K562 (cell line): Measurements from ENCODE around the gene STX2. TPM values are rescaled to one million over a fixed set of nuclear protein-coding genes. Genes with fewer than 3 reads are reported as not detected.

Source experiments
- BDP1 ChIP-seq: IDR thresholded peaks from 3 replicates; pipeline ENCODE4 v1.6.1; 2011; ENCODE audit not compliant: insufficient read length, insufficient read depth
- DACH1 ChIP-seq: fragments of 450-650 bp; IDR thresholded peaks from 2 replicates; pipeline ENCODE4 v1.6.1; 2018; ENCODE audit not compliant: partially characterized antibody
- DDX20 ChIP-seq: fragments of 450-650 bp; IDR thresholded peaks from 2 replicates; pipeline ENCODE4 v1.6.1; 2016; ENCODE audit warnings: missing genetic modification characterization, low read depth, mild to moderate bottlenecking, missing compliant biosample characterization, moderate library complexity
- JUN ChIP-seq, 2 experiments: sonication (generic) in 1 of 2; formaldehyde crosslinking in 1 of 2; IDR thresholded peaks; 2 replicates each; pipeline versions ENCODE4 v1.6.1 to v1.8.0; 2012 to 2022; ENCODE audit warnings: borderline replicate concordance in 2 of 2, mild to moderate bottlenecking in 2 of 2, improper control_type of control experiment in 1 of 2, low read depth in 1 of 2, low read length in 1 of 2, missing genetic modification reagents in 1 of 2
- MYNN ChIP-seq, 2 experiments: sonication (generic); formaldehyde crosslinking in 1 of 2; IDR thresholded peaks; 2 replicates each; pipeline versions ENCODE4 v1.5.0 to v1.6.1; 2016 to 2020; ENCODE audit warnings: antibody characterized with exemption in 1 of 2, missing genetic modification reagents in 1 of 2
- RBM14 ChIP-seq: fragments of 200-400 bp; formaldehyde crosslinking; IDR thresholded peaks from 2 replicates; pipeline ENCODE4 v1.6.1; 2018; ENCODE audit warnings: low read depth, mild to moderate bottlenecking, low read length, moderate library complexity, borderline replicate concordance; ENCODE audit not compliant: insufficient read depth
- SAFB2 ChIP-seq: fragments of 200-400 bp; formaldehyde crosslinking; IDR thresholded peaks from 2 replicates; pipeline ENCODE4 v1.6.1; 2018; ENCODE audit warnings: borderline replicate concordance, low read length, low read depth, moderate library complexity; ENCODE audit not compliant: severe bottlenecking
- TAF9B ChIP-seq: fragments of 450-650 bp; IDR thresholded peaks from 2 replicates; pipeline ENCODE4 v1.6.1; 2018; ENCODE audit warnings: mild to moderate bottlenecking; ENCODE audit not compliant: partially characterized antibody
- YY1 ChIP-seq, 3 experiments: IDR thresholded peaks; 2 replicates each; pipeline ENCODE4 v1.6.1; 2011; ENCODE audit warnings: low read length in 2 of 3, mild to moderate bottlenecking in 2 of 3, moderate library complexity in 2 of 3, borderline replicate concordance in 1 of 3, control low read depth in 1 of 3, low read depth in 1 of 3; ENCODE audit not compliant: insufficient read depth in 3 of 3, insufficient replicate concordance in 2 of 3, control insufficient read depth in 1 of 3, insufficient read length in 1 of 3; ENCODE audit errors: extremely low read depth in 1 of 3
- ZNF23 ChIP-seq: fragments of 250-450 bp; sonication (Bioruptor Pico); IDR thresholded peaks from 2 replicates; pipeline ENCODE4 v1.4.0; 2020; ENCODE audit warnings: mild to moderate bottlenecking
- polyA plus RNA-seq, 8 experiments: library from polyadenylated mRNA; depleted of rRNA in 4 of 8; stranded (reverse) in 5 of 8; unstranded in 3 of 8; fragments of >200 nt; fragmentation: Nextera tagmentation in 2 of 8; fragmentation: Illumina TruSeq in 1 of 8; extraction: Ambion mirVana in 2 of 8; extraction: Trizol in 1 of 8; gene quantifications; 2 replicates each; pipeline versions ENCODE4 v1.2.1 to v1.2.3, GENCODE V29; 2011 to 2014; ENCODE audit warnings: inconsistent platforms in 1 of 8, missing spikeins in 1 of 8
- total RNA-seq, 7 experiments: library from RNA; depleted of rRNA in 6 of 7; stranded (reverse); fragments of >200 nt in 6 of 7; fragmentation: Illumina TruSeq in 2 of 7; extraction: Trizol in 2 of 7; gene quantifications; 2 replicates each; pipeline versions ENCODE4 v1.2.1 to v1.2.3, GENCODE V29; 2011 to 2021; ENCODE audit warnings: low replicate concordance in 1 of 7
- TF ChIP-seq, protein P1 (sequence below): fragments of 450-650 bp; IDR thresholded peaks from 2 replicates; pipeline ENCODE4 v1.7.1; 2018; ENCODE audit warnings: mild to moderate bottlenecking, low read depth; ENCODE audit not compliant: partially characterized antibody
- TF ChIP-seq, protein P2 (sequence below): fragments of 250-450 bp; sonication (Bioruptor Pico); IDR thresholded peaks from 2 replicates; pipeline ENCODE4 v1.5.0; 2022; ENCODE audit warnings: mild to moderate bottlenecking
- TF ChIP-seq, protein P3 (sequence below): IDR thresholded peaks from 2 replicates; pipeline ENCODE4 v1.6.1; 2016; ENCODE audit warnings: missing genetic modification characterization, missing compliant biosample characterization
- TF ChIP-seq, protein P4 (sequence below): fragments of 450-650 bp; conservative IDR thresholded peaks from 2 replicates; pipeline ENCODE4 v1.6.1; 2016; ENCODE audit warnings: missing genetic modification characterization, low read depth, mild to moderate bottlenecking, missing compliant biosample characterization, moderate library complexity

STX2 gene
- total and polyA plus RNA-seq, 9 of the 15 experiments (the other 6 are each of a cell fraction or from before 2014, with no cell fraction given) = 22.2 to 54.6 (median 30.8) TPM

DNA sequence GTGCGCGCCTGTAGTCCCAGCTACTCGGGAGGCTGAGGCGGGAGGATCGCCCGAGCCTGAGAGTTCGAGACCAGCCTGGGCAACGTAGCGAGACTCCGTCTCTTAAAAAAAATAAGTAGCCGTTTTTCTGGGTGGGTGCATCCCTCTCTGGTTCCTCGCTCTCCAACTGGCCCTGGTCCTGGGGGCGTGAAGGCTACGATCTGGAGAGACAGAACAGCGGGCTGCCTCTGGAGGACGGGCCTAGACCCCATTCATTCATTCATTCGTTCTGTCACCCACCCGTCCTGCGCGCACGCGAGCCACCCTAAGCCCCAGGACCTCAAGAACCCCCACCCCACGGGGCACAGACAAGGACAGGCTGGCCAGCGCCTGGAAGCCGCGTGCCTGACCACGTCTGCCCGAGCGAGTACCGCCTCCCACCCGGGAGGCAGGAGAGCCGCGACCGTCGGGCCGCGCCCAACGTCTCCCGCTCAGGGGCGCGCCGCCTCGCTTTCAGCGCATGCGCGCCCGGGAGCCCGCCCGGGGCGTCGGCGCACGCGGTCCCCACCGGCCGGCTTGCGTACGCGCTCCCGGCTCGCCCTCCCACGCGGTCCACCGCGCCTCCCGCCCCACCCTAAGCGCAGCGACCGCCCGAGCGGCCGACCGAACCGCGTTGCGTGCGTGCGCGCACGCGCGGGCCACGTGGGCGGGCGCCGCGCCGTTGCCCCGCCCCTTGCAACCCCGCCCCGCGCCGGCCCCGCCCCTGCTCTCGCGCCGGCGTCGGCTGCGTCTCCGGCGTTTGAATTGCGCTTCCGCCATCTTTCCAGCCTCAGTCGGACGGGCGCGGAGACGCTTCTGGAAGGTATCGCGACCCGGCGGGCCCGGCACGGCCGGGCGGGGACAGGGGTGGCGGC, 32.5 kb upstream of the STX2 start, which contains the start of gene RAN (continued):
- TF ChIP-seq YY1 (IDR thresholded peaks at IDR 0.05; ENCODE audit: borderline replicate concordance in 1 of 3, control insufficient read depth in 1 of 3, extremely low read depth in 1 of 3, insufficient read depth in 3 of 3, insufficient read length in 1 of 3, insufficient replicate concordance in 2 of 3, low read depth in 1 of 3, low read length in 2 of 3) = peak; percentile 43 to 90 (median 83)
- TF ChIP-seq ZNF23 (CRISPR knock-in tag) = no peak
- no peak for TF ChIP-seq DDX20 (tag)
- no peak for TF ChIP-seq DACH1
- TF ChIP-seq, protein P1, sequence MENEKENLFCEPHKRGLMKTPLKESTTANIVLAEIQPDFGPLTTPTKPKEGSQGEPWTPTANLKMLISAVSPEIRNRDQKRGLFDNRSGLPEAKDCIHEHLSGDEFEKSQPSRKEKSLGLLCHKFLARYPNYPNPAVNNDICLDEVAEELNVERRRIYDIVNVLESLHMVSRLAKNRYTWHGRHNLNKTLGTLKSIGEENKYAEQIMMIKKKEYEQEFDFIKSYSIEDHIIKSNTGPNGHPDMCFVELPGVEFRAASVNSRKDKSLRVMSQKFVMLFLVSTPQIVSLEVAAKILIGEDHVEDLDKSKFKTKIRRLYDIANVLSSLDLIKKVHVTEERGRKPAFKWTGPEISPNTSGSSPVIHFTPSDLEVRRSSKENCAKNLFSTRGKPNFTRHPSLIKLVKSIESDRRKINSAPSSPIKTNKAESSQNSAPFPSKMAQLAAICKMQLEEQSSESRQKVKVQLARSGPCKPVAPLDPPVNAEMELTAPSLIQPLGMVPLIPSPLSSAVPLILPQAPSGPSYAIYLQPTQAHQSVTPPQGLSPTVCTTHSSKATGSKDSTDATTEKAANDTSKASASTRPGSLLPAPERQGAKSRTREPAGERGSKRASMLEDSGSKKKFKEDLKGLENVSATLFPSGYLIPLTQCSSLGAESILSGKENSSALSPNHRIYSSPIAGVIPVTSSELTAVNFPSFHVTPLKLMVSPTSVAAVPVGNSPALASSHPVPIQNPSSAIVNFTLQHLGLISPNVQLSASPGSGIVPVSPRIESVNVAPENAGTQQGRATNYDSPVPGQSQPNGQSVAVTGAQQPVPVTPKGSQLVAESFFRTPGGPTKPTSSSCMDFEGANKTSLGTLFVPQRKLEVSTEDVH = no peak
- no peak for TF ChIP-seq BDP1
- no peak for TF ChIP-seq MYNN (IDR thresholded peaks at IDR 0.05)
- no peak for TF ChIP-seq MYNN (CRISPR knock-in tag; IDR thresholded peaks at IDR 0.05)
- no peak for TF ChIP-seq TAF9B
- TF ChIP-seq, protein P2, sequence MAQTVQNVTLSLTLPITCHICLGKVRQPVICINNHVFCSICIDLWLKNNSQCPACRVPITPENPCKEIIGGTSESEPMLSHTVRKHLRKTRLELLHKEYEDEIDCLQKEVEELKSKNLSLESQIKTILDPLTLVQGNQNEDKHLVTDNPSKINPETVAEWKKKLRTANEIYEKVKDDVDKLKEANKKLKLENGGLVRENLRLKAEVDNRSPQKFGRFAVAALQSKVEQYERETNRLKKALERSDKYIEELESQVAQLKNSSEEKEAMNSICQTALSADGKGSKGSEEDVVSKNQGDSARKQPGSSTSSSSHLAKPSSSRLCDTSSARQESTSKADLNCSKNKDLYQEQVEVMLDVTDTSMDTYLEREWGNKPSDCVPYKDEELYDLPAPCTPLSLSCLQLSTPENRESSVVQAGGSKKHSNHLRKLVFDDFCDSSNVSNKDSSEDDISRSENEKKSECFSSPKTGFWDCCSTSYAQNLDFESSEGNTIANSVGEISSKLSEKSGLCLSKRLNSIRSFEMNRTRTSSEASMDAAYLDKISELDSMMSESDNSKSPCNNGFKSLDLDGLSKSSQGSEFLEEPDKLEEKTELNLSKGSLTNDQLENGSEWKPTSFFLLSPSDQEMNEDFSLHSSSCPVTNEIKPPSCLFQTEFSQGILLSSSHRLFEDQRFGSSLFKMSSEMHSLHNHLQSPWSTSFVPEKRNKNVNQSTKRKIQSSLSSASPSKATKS = no peak
- no peak for TF ChIP-seq SAFB2
- no peak; the same call in 1 of the 2 replicates for TF ChIP-seq JUN (IDR thresholded peaks at IDR 0.05; ENCODE audit: borderline replicate concordance, low read depth, low read length)
- TF ChIP-seq JUN (CRISPR knock-in tag; IDR thresholded peaks at IDR 0.05; ENCODE audit: borderline replicate concordance) = 0 out of 2 replicates have a peak, but pooled peaks have one; percentile 59
- TF ChIP-seq, protein P3, sequence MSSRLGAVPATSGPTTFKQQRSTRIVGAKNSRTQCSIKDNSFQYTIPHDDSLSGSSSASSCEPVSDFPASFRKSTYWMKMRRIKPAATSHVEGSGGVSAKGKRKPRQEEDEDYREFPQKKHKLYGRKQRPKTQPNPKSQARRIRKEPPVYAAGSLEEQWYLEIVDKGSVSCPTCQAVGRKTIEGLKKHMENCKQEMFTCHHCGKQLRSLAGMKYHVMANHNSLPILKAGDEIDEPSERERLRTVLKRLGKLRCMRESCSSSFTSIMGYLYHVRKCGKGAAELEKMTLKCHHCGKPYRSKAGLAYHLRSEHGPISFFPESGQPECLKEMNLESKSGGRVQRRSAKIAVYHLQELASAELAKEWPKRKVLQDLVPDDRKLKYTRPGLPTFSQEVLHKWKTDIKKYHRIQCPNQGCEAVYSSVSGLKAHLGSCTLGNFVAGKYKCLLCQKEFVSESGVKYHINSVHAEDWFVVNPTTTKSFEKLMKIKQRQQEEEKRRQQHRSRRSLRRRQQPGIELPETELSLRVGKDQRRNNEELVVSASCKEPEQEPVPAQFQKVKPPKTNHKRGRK = no peak
- TF ChIP-seq, protein P4, sequence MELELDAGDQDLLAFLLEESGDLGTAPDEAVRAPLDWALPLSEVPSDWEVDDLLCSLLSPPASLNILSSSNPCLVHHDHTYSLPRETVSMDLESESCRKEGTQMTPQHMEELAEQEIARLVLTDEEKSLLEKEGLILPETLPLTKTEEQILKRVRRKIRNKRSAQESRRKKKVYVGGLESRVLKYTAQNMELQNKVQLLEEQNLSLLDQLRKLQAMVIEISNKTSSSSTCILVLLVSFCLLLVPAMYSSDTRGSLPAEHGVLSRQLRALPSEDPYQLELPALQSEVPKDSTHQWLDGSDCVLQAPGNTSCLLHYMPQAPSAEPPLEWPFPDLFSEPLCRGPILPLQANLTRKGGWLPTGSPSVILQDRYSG (tag) = 0 out of 2 replicates have a peak, but pooled peaks have one; percentile 27
- TF ChIP-seq RBM14 = no peak
